ENCODE data around the gene CCNDBP1. TPM values are rescaled to one million over a fixed set of nuclear protein-coding genes. Genes with fewer than 3 reads are reported as not detected.

The CCNDBP1 gene
- total RNA-seq, 1 experiment from 2014 or later: 39.8 TPM

GRCh38 chr15:43239732-43240491 lies 54.7 kb downstream of the CCNDBP1 start:
- Histone ChIP-seq H3K79me2 (ENCODE audit: insufficient read depth, low read length) (no peaks in the 10 kb centered on the region), H3K4me3 (replicated peaks in 1 of 2; ENCODE audit: low read depth in 1 of 2, low read length in 2 of 2) (no peak overlapping the region), H3K9me3 (ENCODE audit: control insufficient read depth in 1 of 2, insufficient read depth in 1 of 2, low read depth in 1 of 2, low read length in 2 of 2) (no peaks in the 10 kb centered on the region), H3K27me3 (ENCODE audit: insufficient read depth, low read length) (no peaks in the 10 kb centered on the region), H4K20me1 (ENCODE audit: insufficient read depth) (no peaks in the 10 kb centered on the region), H3K27ac (ENCODE audit: low read depth, low read length) (no peak overlapping the region), H3K9me2 (ENCODE audit: insufficient read depth) (no peaks in the 10 kb centered on the region), H3K36me3 (ENCODE audit: control insufficient read depth in 1 of 2, insufficient read depth in 2 of 2, low read length in 2 of 2) (no peaks in the 10 kb centered on the region), H3K4me2 (ENCODE audit: low read length) (no peak overlapping the region), H3K4me1 (ENCODE audit: control insufficient read depth in 1 of 2, insufficient read depth in 2 of 2, low read length in 2 of 2) (no peaks in the 10 kb centered on the region), H3K9ac (ENCODE audit: low read length) (no peak overlapping the region), H2AFZ (ENCODE audit: low read depth, low read length, poor library complexity, severe bottlenecking) (no peak overlapping the region)
- ATAC-seq (no peak), DNase-seq (ENCODE audit: low read depth, low spot score) (no peak)
- ChIA-PET CTCF (no interaction called here), POLR2A (no interaction called here), RAD21 (ENCODE audit: low non-redundant PET in 1 of 2, low total read pairs in 2 of 2, uncharacterized antibody in 2 of 2, unreplicated experiment in 2 of 2) (no interaction called here)
- BruUV-seq (replicated peaks): no TSS peak
- TF ChIP-seq SIN3A (IDR thresholded peaks at IDR 0.05; ENCODE audit: low read depth) (no peak), SP1 (IDR thresholded peaks at IDR 0.05; ENCODE audit: low read depth) (no peak), ZNF274 (IDR thresholded peaks at IDR 0.05; ENCODE audit: low read depth, low read length) (no peak), ZBTB33 (IDR thresholded peaks at IDR 0.05; ENCODE audit: extremely low read depth, insufficient replicate concordance, low read length) (no peak), EGR1 (IDR thresholded peaks at IDR 0.05; ENCODE audit: low read depth) (no peak), ZFX (IDR thresholded peaks at IDR 0.05) (no peak), JUND (IDR thresholded peaks at IDR 0.05) (no peak), ATF3 (IDR thresholded peaks at IDR 0.05) (no peak), RAD21 (IDR thresholded peaks at IDR 0.05; ENCODE audit: low read depth) (no peak), FOSL1 (IDR thresholded peaks at IDR 0.05; ENCODE audit: low read depth) (no peak), YY1 (IDR thresholded peaks at IDR 0.05; ENCODE audit: extremely low read depth, insufficient replicate concordance, low read depth, low read length) (no peak), SRF (IDR thresholded peaks at IDR 0.05; ENCODE audit: low read depth) (no peak), POLR2A (IDR thresholded peaks at IDR 0.05; ENCODE audit: borderline replicate concordance, extremely low read depth, insufficient read depth, insufficient read length) (no peak), CEBPB (IDR thresholded peaks at IDR 0.05; ENCODE audit: low read depth) (no peak), ELF1 (IDR thresholded peaks at IDR 0.05; ENCODE audit: borderline replicate concordance, low read depth) (no peak)
- intact Hi-C loops (cut with micrococcal nuclease): no loop called here
